ENCODE results near the gene KDM6A. TPM values are rescaled to one million over a fixed set of nuclear protein-coding genes. Genes with fewer than 3 reads are reported as not detected.

Gene KDM6A
- polyA plus RNA-seq, 1 donor from 2014 or later: 13.2 TPM

DNA sequence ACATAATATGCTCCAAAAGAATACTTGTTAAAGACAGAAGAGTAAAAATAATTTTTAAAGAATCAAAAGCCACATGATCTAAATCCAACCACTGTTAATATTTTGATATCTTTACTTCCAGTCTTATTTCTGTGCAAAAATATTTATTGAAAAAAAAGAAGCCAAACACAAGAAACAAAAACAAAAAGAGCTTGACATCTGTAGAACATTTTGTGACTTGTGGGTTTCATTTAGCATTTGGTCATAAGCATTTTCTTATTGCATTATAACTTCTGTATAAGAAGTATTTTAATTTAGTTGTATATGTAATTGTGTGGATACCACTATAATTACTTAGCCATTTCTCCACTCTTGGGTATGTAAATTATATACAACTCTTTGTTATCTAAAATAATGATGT lies 264.5 kb downstream of the KDM6A start:
- Mint-ChIP-seq H3K27ac (no peak overlapping the region), H3K4me3 (no peak overlapping the region), H3K36me3 (peaks cover 4% of the 10 kb centered on the region), H3K4me1 (peaks cover 0 to 5% (median 0%) of the 10 kb centered on the region in 3 donors), H3K9me3 (peaks cover 0 to 8% (median 4%) of the 10 kb centered on the region in 3 donors), H3K27me3 (no peaks in the 10 kb centered on the region)

DNA sequence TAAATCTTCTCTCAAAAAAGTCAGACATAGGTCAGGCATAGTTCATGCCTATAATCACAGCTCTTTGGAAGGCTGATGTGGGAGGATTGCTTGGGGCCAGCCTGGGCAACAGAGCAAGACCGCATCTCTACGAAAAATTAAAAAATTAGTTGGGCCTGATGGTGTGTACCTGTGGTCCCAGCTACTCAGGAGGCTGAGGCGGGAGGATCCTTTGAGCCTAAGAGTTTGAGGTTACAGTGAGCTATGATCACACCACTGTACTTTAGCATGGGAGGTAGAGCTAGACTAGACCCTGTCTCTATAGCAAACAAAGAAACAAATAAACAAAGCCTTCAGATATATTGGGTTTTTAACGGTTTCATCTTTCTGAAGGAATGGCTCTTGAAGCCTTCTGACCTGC lies 265.5 kb downstream of the KDM6A start:
- peak overlapping the region in 1 of 3 donors; percentile 22 for H3K27ac Mint-ChIP-seq
- peaks cover 4% of the 10 kb centered on the region for H3K36me3 Mint-ChIP-seq
- H3K4me3 Mint-ChIP-seq: no peak overlapping the region
- no peaks in the 10 kb centered on the region for H3K27me3 Mint-ChIP-seq
- peaks cover 0 to 5% (median 0%) of the 10 kb centered on the region in 3 donors for H3K4me1 Mint-ChIP-seq
- H3K9me3 Mint-ChIP-seq: peaks cover 0 to 6% (median 4%) of the 10 kb centered on the region in 3 donors

DNA sequence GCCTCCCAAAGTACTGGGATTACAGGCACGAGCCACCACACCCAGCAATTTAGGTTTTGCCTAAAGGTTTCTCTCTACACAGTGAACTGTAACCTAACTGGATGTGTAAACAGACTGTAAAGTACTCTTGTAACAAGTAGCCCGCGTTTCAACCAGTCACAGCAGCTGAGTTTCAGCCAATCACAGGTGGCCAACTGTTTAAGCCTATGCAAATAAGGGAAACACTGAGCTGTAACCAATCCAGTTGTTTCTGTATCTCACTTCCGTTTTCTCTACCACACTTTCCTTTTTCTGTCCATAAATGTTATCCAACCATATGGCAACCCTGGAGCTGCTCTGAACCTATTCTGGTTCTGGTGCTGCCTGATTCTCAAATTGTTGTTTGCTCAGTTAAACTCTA lies 267.8 kb downstream of the KDM6A start:
- Mint-ChIP-seq H3K4me3 (no peak overlapping the region), H3K9me3 (peaks cover 0 to 3% (median 0%) of the 10 kb centered on the region in 3 donors), H3K4me1 (peaks cover 0 to 5% (median 0%) of the 10 kb centered on the region in 3 donors), H3K27me3 (peaks cover 3% of the 10 kb centered on the region), H3K36me3 (peaks cover 4% of the 10 kb centered on the region), H3K27ac (no peak overlapping the region)

DNA sequence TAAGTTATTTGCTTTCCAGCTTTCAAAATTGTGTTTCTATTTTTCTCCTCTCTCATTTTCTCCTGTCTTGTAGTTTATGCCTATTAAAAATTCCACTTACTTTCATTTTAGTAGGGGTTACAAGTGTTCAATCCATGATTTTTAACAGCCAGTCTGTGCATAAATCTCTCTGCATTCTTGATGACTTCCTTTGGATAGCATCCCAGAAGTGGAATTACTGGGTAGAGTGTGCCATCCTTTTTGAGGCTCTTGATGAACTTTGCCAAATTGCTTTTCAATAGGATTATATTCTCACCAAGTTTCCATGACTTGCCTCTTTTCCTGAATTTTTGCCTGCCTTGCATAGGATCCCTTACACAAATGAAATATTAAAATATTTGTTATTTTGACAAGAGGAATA lies 269.2 kb downstream of the KDM6A start:
- Mint-ChIP-seq H3K4me1 (peaks cover 0 to 5% (median 0%) of the 10 kb centered on the region in 3 donors), H3K36me3 (peaks cover 4% of the 10 kb centered on the region), H3K27ac (no peak overlapping the region), H3K27me3 (peaks cover 3% of the 10 kb centered on the region), H3K9me3 (peaks cover 0 to 3% (median 0%) of the 10 kb centered on the region in 3 donors), H3K4me3 (no peak overlapping the region)

DNA sequence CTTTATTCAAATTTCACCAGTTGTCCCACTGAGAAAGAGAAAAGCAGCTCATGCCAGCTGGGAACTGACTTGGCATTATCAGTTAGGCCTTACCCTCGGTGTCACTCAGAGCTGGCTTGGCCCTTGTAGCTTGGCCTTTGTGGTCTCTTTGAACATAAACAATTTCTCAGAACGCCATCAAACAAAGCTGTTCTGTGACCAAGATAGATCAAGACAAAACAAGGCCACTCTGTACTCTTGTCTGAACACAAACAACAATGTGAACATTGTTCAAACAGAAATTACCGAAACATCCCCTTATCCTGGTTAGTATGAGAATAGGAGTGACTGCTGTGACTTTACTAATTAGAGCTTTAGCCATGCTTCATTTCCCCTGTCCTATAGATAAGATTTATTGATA lies 270.5 kb downstream of the KDM6A start:
- Mint-ChIP-seq H3K4me3 (no peak overlapping the region), H3K27ac (no peak overlapping the region), H3K4me1 (peaks cover 0 to 5% (median 0%) of the 10 kb centered on the region in 3 donors), H3K27me3 (peaks cover 3% of the 10 kb centered on the region), H3K9me3 (peaks cover 0 to 3% (median 0%) of the 10 kb centered on the region in 3 donors), H3K36me3 (peaks cover 5% of the 10 kb centered on the region)

DNA sequence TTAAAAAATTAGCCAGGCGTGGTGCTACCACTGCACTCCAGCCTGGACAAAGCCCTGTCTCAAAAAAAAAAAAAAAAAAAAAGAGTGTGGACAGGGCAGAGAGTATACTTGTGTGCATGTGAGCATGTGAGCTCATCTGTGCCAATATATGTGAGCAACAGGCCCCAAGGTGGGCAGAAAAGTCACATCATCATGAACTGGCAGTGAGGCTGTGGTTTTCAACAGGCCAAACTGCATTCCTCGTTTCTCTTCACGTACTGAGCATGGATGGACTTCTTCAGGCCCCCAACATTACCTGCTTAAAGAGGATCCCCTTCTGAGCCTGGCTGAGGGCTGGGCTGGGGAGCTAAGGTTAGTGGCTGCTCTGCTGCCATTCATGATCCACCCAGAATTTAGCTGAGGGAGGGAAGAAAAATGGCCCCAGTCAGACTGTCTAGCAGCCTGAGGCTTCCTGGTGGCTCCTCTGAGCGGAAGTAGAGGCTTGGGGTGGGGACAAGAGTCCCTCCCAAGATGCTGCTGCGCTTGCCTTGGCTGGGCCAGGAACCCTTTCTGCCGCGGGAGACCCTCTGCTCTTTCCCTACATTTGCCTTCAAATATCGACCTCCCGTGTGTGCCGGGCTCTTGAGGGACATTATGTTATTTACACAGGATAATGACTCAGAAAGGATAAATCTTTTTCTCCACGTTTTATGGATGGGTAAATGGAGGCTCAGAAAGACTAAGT lies 272.7 kb downstream of the KDM6A start:
- Mint-ChIP-seq H3K4me3 (no peak overlapping the region), H3K4me1 (peaks cover 0 to 3% (median 0%) of the 10 kb centered on the region in 3 donors), H3K36me3 (peaks cover 5% of the 10 kb centered on the region), H3K27me3 (peaks cover 5% of the 10 kb centered on the region), H3K9me3 (peaks cover 0 to 3% (median 0%) of the 10 kb centered on the region in 3 donors), H3K27ac (no peak overlapping the region)

DNA sequence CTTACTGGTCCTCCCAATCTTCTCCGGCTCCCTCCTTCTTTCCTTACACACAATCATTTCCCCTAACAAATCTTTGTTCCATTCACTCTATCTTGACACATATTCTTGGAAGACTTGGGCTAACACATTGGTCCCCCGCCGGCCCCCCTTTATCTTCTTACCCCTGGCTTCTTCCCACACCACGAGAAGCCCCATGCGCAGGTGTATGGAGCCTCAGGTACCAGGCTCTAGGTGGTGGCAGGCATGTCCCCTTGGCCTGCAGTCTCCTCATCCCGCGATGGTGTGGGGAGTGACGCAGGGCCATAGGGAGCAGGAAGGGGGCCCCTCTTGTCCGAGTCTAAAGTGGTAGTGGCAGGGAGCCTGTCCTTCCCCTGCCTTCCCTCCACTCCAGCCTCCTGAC lies 277.8 kb downstream of the KDM6A start:
- H3K4me3 Mint-ChIP-seq: no peak overlapping the region
- no peaks in the 10 kb centered on the region for H3K9me3 Mint-ChIP-seq
- H3K27me3 Mint-ChIP-seq: peaks cover 2% of the 10 kb centered on the region
- peaks cover 1% of the 10 kb centered on the region for H3K36me3 Mint-ChIP-seq
- H3K27ac Mint-ChIP-seq: no peak overlapping the region
- no peaks in the 10 kb centered on the region for H3K4me1 Mint-ChIP-seq

DNA sequence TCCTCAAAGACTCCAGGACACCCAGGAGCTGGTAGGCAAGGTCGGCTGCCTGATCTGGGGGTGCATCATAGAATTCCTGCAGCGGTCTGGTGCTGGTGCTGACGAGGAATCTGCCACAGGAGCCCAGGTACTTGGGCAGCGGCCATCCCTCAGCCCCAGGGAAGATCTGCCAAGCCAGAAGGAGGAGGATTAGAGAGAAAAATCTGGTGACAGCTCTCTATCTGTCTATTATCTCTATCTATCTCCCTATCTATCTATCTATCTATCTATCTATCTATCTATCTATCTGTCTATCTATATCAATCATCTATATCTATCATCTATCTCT lies 281.0 kb downstream of the KDM6A start:
- Mint-ChIP-seq H3K27ac (no peak overlapping the region), H3K4me3 (no peak overlapping the region), H3K27me3 (peaks cover 2% of the 10 kb centered on the region), H3K9me3 (no peaks in the 10 kb centered on the region), H3K4me1 (no peaks in the 10 kb centered on the region), H3K36me3 (peaks cover 3% of the 10 kb centered on the region)

DNA sequence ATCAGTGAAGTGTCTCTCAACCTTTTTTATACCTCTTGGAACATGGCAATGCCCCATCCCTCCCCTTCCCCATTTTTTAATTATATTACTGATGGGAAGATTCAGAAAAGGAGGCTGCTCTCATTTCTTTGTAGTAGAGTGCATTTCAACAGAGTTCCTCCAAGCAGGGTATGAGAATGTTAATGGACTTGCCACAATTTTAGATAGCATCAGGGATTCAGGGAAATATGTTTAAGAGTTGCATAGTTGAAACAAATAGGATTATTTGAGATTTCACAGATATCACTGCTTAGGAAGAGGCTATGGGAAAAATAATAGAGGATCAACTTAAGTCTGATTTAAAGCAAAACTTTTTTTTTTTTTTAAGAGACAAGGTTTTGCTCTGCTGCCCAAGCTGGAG lies 281.5 kb downstream of the KDM6A start:
- Mint-ChIP-seq H3K27me3 (peaks cover 2% of the 10 kb centered on the region), H3K9me3 (no peaks in the 10 kb centered on the region), H3K27ac (no peak overlapping the region)

DNA sequence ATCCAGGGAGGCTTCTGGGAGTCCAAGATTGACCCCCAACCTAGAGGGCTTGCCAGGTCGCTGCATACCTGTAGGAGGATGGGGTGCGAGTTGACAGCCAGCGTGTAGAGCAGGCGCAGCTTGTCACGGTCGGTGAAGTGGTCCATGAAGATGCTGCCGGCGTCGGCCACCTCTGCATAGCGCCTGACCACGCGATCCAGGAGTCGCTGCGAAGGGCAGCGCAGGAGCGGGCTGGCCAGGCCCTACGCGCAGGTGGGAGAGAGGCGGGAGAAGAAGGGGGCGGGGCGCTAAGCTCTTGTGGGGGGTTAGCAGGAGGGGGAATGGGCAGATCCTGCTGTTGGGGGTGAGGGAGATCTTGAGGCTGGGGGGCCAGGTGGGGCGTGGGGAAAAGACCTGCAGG lies 284.7 kb downstream of the KDM6A start:
- no peak overlapping the region for H3K4me3 Mint-ChIP-seq
- H3K4me1 Mint-ChIP-seq: no peaks in the 10 kb centered on the region
- H3K9me3 Mint-ChIP-seq: peaks cover 4 to 15% (median 6%) of the 10 kb centered on the region in 3 donors
- peaks cover 1% of the 10 kb centered on the region for H3K27me3 Mint-ChIP-seq
- no peak overlapping the region for H3K27ac Mint-ChIP-seq
- H3K36me3 Mint-ChIP-seq: peaks cover 3% of the 10 kb centered on the region

More for the DNA sequence above, 281.5 kb downstream of the KDM6A start:
- Mint-ChIP-seq H3K4me1 (no peaks in the 10 kb centered on the region), H3K4me3 (no peak overlapping the region), H3K36me3 (peaks cover 3% of the 10 kb centered on the region)

Other genes starting within 250 kb of the KDM6A start
- not detected for gene DUSP21, start 29.2 kb upstream of the KDM6A start, polyA plus RNA-seq

Measured in IgD-negative memory B cell (primary cell).